PFSK-1 (cell line): ENCODE results near the gene CCDC126.

ENCODE experiments used
- FOXP2 ChIP-seq: optimal IDR thresholded peaks from 2 replicates; pipeline ENCODE3; 2011; ENCODE audit warnings: borderline replicate concordance, control low read depth, inconsistent platforms; ENCODE audit not compliant: insufficient read depth; ENCODE audit errors: extremely low read length, extremely low read depth
- POLR2AphosphoS5 ChIP-seq: IDR thresholded peaks from 2 replicates; pipeline ENCODE4 v1.6.1; 2012; ENCODE audit warnings: low read depth, mild to moderate bottlenecking, control low read depth, low read length, moderate library complexity
- SIN3A ChIP-seq: IDR thresholded peaks from 2 replicates; pipeline ENCODE4 v1.6.1; 2012; ENCODE audit warnings: mild to moderate bottlenecking, low read length, moderate library complexity, borderline replicate concordance; ENCODE audit not compliant: insufficient read depth
- TAF1 ChIP-seq: IDR thresholded peaks from 2 replicates; pipeline ENCODE4 v1.6.1; 2012; ENCODE audit warnings: low read length, control low read depth, borderline replicate concordance; ENCODE audit not compliant: insufficient read depth
- TF ChIP-seq, protein P1 (sequence below), 2 experiments: IDR thresholded peaks; 2 replicates each; pipeline versions ENCODE4 v1.6.1 to v1.8.0; 2011 to 2012; ENCODE audit warnings: low read depth in 2 of 2, low read length in 2 of 2, control low read depth in 1 of 2, inconsistent platforms in 1 of 2, mild to moderate bottlenecking in 1 of 2, moderate library complexity in 1 of 2; ENCODE audit not compliant: insufficient read depth in 1 of 2

The CCDC126 gene

DNA sequence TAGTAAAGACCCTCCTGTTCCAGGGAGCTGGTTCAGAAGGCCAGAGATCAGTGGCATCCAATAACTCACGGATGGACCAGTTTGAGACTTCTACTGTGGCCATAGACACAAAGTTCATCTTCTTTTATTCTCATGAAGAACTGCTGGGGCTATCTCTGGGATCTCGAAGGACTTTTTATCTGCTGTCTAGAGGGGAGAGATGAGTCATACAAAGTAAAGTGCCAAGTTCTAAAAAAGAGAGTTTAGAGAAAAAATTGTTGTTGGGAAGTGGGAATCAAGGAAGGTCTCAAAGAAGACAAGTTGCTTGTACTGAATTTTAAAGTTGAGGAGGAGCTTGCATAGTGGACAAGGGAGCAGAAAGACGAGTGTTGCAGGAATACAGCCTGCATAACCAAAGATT lies 74.9 kb downstream of the CCDC126 start:
- TF ChIP-seq SIN3A, result no peak
- TF ChIP-seq TAF1, result no peak
- no peak for TF ChIP-seq FOXP2
- no peak for TF ChIP-seq POLR2AphosphoS5
- TF ChIP-seq, protein P1, sequence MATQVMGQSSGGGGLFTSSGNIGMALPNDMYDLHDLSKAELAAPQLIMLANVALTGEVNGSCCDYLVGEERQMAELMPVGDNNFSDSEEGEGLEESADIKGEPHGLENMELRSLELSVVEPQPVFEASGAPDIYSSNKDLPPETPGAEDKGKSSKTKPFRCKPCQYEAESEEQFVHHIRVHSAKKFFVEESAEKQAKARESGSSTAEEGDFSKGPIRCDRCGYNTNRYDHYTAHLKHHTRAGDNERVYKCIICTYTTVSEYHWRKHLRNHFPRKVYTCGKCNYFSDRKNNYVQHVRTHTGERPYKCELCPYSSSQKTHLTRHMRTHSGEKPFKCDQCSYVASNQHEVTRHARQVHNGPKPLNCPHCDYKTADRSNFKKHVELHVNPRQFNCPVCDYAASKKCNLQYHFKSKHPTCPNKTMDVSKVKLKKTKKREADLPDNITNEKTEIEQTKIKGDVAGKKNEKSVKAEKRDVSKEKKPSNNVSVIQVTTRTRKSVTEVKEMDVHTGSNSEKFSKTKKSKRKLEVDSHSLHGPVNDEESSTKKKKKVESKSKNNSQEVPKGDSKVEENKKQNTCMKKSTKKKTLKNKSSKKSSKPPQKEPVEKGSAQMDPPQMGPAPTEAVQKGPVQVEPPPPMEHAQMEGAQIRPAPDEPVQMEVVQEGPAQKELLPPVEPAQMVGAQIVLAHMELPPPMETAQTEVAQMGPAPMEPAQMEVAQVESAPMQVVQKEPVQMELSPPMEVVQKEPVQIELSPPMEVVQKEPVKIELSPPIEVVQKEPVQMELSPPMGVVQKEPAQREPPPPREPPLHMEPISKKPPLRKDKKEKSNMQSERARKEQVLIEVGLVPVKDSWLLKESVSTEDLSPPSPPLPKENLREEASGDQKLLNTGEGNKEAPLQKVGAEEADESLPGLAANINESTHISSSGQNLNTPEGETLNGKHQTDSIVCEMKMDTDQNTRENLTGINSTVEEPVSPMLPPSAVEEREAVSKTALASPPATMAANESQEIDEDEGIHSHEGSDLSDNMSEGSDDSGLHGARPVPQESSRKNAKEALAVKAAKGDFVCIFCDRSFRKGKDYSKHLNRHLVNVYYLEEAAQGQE (IDR thresholded peaks at IDR 0.05; ENCODE audit: insufficient read depth in 1 of 2, low read depth in 2 of 2, low read length in 2 of 2), result no peak

DNA sequence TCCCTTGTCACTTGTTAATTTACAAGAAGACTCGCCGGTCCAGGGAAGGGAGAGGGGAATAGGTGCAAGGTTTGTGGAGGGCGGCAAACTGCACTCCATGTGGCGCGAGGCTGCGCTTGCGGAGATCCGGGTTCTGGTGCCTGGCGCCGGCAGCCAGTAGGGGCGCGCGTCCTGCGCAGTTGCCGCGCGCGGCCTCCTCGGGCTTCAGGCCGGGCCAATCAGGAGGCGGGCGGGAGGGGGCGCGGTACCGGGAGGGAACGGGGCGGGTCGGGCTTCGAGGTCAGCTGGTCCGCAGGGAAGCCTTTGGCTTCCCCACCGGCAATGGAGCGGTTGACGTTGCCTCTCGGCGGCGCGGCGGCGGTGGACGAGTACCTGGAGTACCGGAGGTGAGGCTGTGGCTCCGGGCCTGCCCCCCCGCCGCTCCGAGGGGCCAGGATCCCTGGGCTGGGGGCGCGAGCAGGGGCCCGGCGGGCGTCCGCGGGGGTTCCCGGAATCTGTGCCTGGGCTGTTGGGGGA lies 82.8 kb downstream of the CCDC126 start, which contains the start of gene FAM221A:
TSS of gene FAM221A (plus strand) at position 302 of the 516 bp plus-strand sequence. CDS start at position 322, 20 bp downstream.
- TF ChIP-seq, protein P1 (IDR thresholded peaks at IDR 0.05; ENCODE audit: insufficient read depth in 1 of 2, low read depth in 2 of 2, low read length in 2 of 2), result no peak

DNA sequence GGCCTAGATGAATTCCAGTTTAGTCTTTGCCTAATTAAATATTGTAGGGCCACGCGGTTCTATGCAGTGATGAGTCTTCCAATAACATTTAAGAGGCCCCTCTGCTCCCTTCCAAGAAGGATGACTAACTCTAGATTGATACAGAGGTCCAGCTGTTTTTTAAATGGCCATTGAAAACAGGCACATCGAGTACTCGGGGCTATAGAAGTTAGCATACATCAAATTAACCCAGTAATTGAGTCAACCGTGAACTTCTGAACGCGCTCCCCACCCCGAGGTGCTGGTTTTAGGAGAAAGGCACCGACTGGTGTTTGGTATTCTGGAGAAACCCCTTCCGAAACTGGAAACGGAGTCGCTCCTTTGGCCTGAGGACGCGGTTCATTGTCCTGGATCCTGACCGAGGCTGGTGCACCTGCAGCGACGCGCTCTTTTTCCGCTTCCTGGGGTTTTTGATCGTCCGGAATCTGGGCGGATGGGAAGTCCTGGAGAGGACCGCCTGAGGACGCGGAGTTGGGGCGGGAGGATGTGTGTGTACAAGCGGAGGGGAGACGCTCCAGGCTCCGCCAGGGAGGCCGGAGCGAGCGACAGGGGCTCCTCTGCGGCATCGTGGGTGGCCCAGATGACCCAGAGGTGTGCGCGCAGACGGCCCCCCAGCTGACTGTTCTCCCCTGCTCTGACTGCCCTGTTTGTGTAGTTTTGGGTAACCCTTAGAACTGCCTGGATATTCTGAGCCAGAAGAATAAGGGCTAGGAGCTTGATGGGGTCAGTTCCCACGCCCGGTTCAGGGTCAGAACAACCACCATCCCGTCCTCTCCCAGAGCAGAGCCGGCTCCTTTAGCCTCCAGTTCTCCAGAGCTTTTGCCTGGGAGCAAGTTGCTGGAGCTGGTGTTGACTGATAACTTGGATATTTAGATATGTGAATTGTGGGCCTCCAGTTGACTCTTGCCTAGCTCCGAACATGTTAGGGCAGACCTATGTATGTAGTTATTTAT lies 83.5 kb downstream of the CCDC126 start:
- TF ChIP-seq POLR2AphosphoS5 (no peak), TAF1 (no peak), FOXP2 (no peak), SIN3A (no peak)
- TF ChIP-seq, protein P1 (IDR thresholded peaks at IDR 0.05; ENCODE audit: insufficient read depth in 1 of 2, low read depth in 2 of 2, low read length in 2 of 2), result no peak

DNA sequence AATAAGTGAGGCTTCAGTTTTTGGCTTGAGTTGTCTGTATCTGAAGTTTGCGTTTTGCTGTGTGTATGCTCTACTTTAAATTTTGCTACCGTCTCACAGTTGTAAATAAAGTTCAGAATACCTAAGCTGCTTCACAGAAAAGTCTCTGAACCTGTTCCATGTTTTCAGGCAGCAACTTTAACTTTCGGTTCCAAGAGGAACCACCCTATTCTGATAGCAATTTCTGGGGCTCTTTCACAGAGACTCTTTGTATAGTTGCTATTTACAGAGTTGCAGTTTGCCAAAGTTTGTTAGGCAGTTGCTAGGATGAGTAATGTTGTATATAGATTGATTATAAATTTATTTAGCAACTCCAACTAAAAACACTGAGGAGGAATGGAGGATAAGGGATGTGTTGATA lies 88.5 kb downstream of the CCDC126 start:
- TF ChIP-seq SIN3A (no peak), FOXP2 (no peak), TAF1 (no peak), POLR2AphosphoS5 (no peak)
- TF ChIP-seq, protein P1 (IDR thresholded peaks at IDR 0.05; ENCODE audit: insufficient read depth in 1 of 2, low read depth in 2 of 2, low read length in 2 of 2), result no peak
